H1 (cell line): ENCODE data around the gene TNFAIP2. TPM values are rescaled to one million over a fixed set of nuclear protein-coding genes. Genes with fewer than 3 reads are reported as not detected.

Experiments used
- CTCF ChIA-PET: fragments of 300-600 bp; sonication (Branson Sonifier 250); formaldehyde crosslinking; loops from one replicate; lab custom pipeline; 2021; ENCODE audit not compliant: partially characterized antibody; lab: Charles Lee
- POLR2A ChIA-PET: fragments of 300-600 bp; sonication (Branson Sonifier 250); formaldehyde crosslinking; loops from one replicate; lab custom pipeline; 2021; ENCODE audit warnings: inconsistent platforms; ENCODE audit not compliant: partially characterized antibody; lab: Charles Lee
- DNase-seq, 2 experiments: peaks; one replicate each; pipeline versions ENCODE4 v3.0.0 to v3.0.0-alpha.2; 2010 to 2022; ENCODE audit warnings: low spot score in 2 of 2, low read depth in 1 of 2, mixed read lengths in 1 of 2
- FAIRE-seq: peaks from 2 replicates; lab custom pipeline; 2011; peaks lifted over from hg19 to GRCh38; lab: Jason Lieb, UNC
- H2AFZ ChIP-seq: 2 replicates; pipeline ENCODE4 v1.8.1; 2012; ENCODE audit warnings: low read length, inconsistent platforms
- H2AK5ac ChIP-seq: 2 replicates; pipeline ENCODE4 v1.6.1; 2013; ENCODE audit warnings: low read depth, low read length
- H2BK120ac ChIP-seq: replicated peaks from 2 replicates; pipeline ENCODE3; 2013; ENCODE audit warnings: low read depth, low read length, inconsistent platforms
- H2BK12ac ChIP-seq: 2 replicates; pipeline ENCODE4 v1.6.1; 2013; ENCODE audit warnings: low read depth, low read length
- H2BK15ac ChIP-seq: 2 replicates; pipeline ENCODE4 v1.6.1; 2013; ENCODE audit warnings: low read length
- H2BK20ac ChIP-seq: 2 replicates; pipeline ENCODE4 v1.6.1; 2013; ENCODE audit warnings: low read length
- H2BK5ac ChIP-seq: 2 replicates; pipeline ENCODE4 v1.6.1; 2013; ENCODE audit warnings: low read depth, low read length
- H3K14ac ChIP-seq: 2 replicates; pipeline ENCODE4 v1.6.1; 2013; ENCODE audit warnings: inconsistent platforms; ENCODE audit not compliant: insufficient read length
- H3K18ac ChIP-seq: 2 replicates; pipeline ENCODE4 v1.6.1; 2013; ENCODE audit warnings: low read length; ENCODE audit errors: extremely low read depth
- H3K23ac ChIP-seq: 2 replicates; pipeline ENCODE4 v1.6.1; 2013; ENCODE audit warnings: inconsistent platforms; ENCODE audit not compliant: insufficient read length
- H3K23me2 ChIP-seq: 2 replicates; pipeline ENCODE4 v1.6.1; 2013; ENCODE audit warnings: low read depth, low read length
- H3K27ac ChIP-seq: 2 replicates; pipeline ENCODE4 v1.6.1; 2011; ENCODE audit warnings: low read depth, low read length, inconsistent platforms
- H3K27me3 ChIP-seq, 4 experiments: replicated peaks in 1 of 4; 1 replicate in 1 of 4; 2 replicates in 3 of 4; pipeline versions ENCODE4 v1.6.1 to v1.8.1; 2011 to 2013; ENCODE audit warnings: low read length in 3 of 4, mild to moderate bottlenecking in 3 of 4, inconsistent platforms in 2 of 4, mixed read lengths in 2 of 4, moderate library complexity in 1 of 4; ENCODE audit not compliant: control insufficient read depth in 3 of 4, insufficient read depth in 3 of 4; ENCODE audit errors: extremely low read depth in 1 of 4
- H3K36me3 ChIP-seq, 4 experiments: 2 replicates each; pipeline versions ENCODE4 v1.6.1 to v1.8.1; 2011 to 2013; ENCODE audit warnings: mild to moderate bottlenecking in 4 of 4, low read length in 3 of 4, moderate library complexity in 2 of 4, control low read depth in 1 of 4, inconsistent platforms in 1 of 4; ENCODE audit not compliant: insufficient read depth in 4 of 4, control insufficient read depth in 2 of 4
- H3K4ac ChIP-seq: replicated peaks from 2 replicates; pipeline ENCODE3; 2013; ENCODE audit warnings: low read length, low read depth, mixed read lengths, inconsistent platforms; ENCODE audit not compliant: insufficient read length
- H3K4me1 ChIP-seq, 4 experiments: replicated peaks in 1 of 4; 1 replicate in 1 of 4; 2 replicates in 3 of 4; pipeline versions ENCODE4 v1.6.1 to v1.8.1; 2011 to 2013; ENCODE audit warnings: low read length in 3 of 4, inconsistent platforms in 2 of 4, mixed read lengths in 1 of 4; ENCODE audit not compliant: insufficient read depth in 4 of 4, control insufficient read depth in 3 of 4
- H3K4me2 ChIP-seq, 2 experiments: 2 replicates each; pipeline versions ENCODE4 v1.6.1 to v1.8.1; 2011 to 2013; ENCODE audit warnings: low read depth in 2 of 2, low read length in 2 of 2, control low read depth in 1 of 2, inconsistent platforms in 1 of 2, mild to moderate bottlenecking in 1 of 2; ENCODE audit not compliant: insufficient read depth in 1 of 2
- H3K4me3 ChIP-seq, 4 experiments: fragments of 200-600, 300-600 bp in 1 of 4; sonication (generic), shearing (Covaris generic), sonication (Bioruptor Twin) in 1 of 4; 2 replicates each; pipeline versions ENCODE4 v1.5.1 to v1.8.1; 2011 to 2016; ENCODE audit warnings: low read length in 4 of 4, low read depth in 3 of 4, control low read depth in 2 of 4, inconsistent platforms in 2 of 4, mild to moderate bottlenecking in 2 of 4, mixed read lengths in 1 of 4, moderate library complexity in 1 of 4; ENCODE audit not compliant: insufficient read depth in 2 of 4; ENCODE audit errors: extremely low read depth in 1 of 4
- H3K56ac ChIP-seq: replicated peaks from 2 replicates; pipeline ENCODE3; 2013; ENCODE audit warnings: low read depth, mild to moderate bottlenecking, mixed read lengths, low read length, inconsistent platforms; ENCODE audit not compliant: insufficient read length
- H3K79me1 ChIP-seq: 2 replicates; pipeline ENCODE4 v1.6.1; 2013; ENCODE audit warnings: low read depth, low read length, control low read depth
- H3K79me2 ChIP-seq, 2 experiments: 2 replicates each; pipeline versions ENCODE4 v1.6.1 to v1.8.1; 2012 to 2013; ENCODE audit warnings: low read length in 2 of 2, mild to moderate bottlenecking in 2 of 2, inconsistent platforms in 1 of 2; ENCODE audit not compliant: insufficient read depth in 2 of 2, control insufficient read depth in 1 of 2
- H3K9ac ChIP-seq, 4 experiments: replicated peaks in 1 of 4; 1 replicate in 1 of 4; 2 replicates in 3 of 4; pipeline versions ENCODE4 v1.6.1 to v1.8.1; 2011 to 2013; ENCODE audit warnings: low read depth in 3 of 4, low read length in 3 of 4, control low read depth in 2 of 4, mild to moderate bottlenecking in 2 of 4, moderate library complexity in 2 of 4, inconsistent platforms in 1 of 4; ENCODE audit errors: extremely low read depth in 1 of 4
- H3K9me3 ChIP-seq, 2 experiments: 2 replicates each; pipeline versions ENCODE4 v1.6.1 to v1.8.1; 2012 to 2013; ENCODE audit warnings: mild to moderate bottlenecking in 2 of 2, moderate library complexity in 2 of 2, control low read depth in 1 of 2, inconsistent platforms in 1 of 2, low read depth in 1 of 2, low read length in 1 of 2, mixed read lengths in 1 of 2; ENCODE audit not compliant: insufficient read depth in 2 of 2
- H4K20me1 ChIP-seq, 2 experiments: replicated peaks in 1 of 2; 2 replicates each; pipeline versions ENCODE3 to v1.8.1; 2011 to 2013; ENCODE audit warnings: inconsistent platforms in 2 of 2, low read length in 2 of 2, mild to moderate bottlenecking in 1 of 2; ENCODE audit not compliant: insufficient read depth in 2 of 2, control insufficient read depth in 1 of 2
- H4K5ac ChIP-seq: 2 replicates; pipeline ENCODE4 v1.6.1; 2013; ENCODE audit warnings: low read length, low read depth, mixed read lengths, inconsistent platforms; ENCODE audit not compliant: insufficient read length
- H4K8ac ChIP-seq: 2 replicates; pipeline ENCODE4 v1.8.0; 2013; ENCODE audit warnings: mild to moderate bottlenecking, moderate library complexity, low read length, inconsistent platforms; ENCODE audit not compliant: insufficient read depth; ENCODE audit errors: extremely low read depth
- H4K91ac ChIP-seq: replicated peaks from 2 replicates; pipeline ENCODE3; 2013; ENCODE audit warnings: low read length, mixed read lengths, inconsistent platforms; ENCODE audit not compliant: insufficient read length
- CTBP2 ChIP-seq: IDR thresholded peaks from 2 replicates; pipeline ENCODE4 v1.7.0; 2011; ENCODE audit warnings: borderline replicate concordance, mild to moderate bottlenecking, moderate library complexity, mixed read lengths, low read length; ENCODE audit not compliant: insufficient read depth, insufficient read length
- E2F6 ChIP-seq: IDR thresholded peaks from 2 replicates; pipeline ENCODE4 v1.6.1; 2012; ENCODE audit warnings: inconsistent platforms
- JUN ChIP-seq: IDR thresholded peaks from 2 replicates; pipeline ENCODE4 v1.6.1; 2011; ENCODE audit warnings: low read depth, mild to moderate bottlenecking, improper control_type of control experiment, low read length
- KDM5A ChIP-seq: fragments of 200-600 bp; IDR thresholded peaks from 2 replicates; pipeline ENCODE4 v1.7.1; 2012; ENCODE audit warnings: mild to moderate bottlenecking, low read length, inconsistent platforms, mixed read lengths
- MAFK ChIP-seq: IDR thresholded peaks from 2 replicates; pipeline ENCODE4 v1.6.1; 2012; ENCODE audit warnings: low read depth, mild to moderate bottlenecking, improper control_type of control experiment, low read length
- POLR2AphosphoS5 ChIP-seq: IDR thresholded peaks from 2 replicates; pipeline ENCODE4 v1.6.1; 2011; ENCODE audit warnings: low read depth, low read length
- SP4 ChIP-seq: IDR thresholded peaks from 2 replicates; pipeline ENCODE4 v1.6.1; 2012; ENCODE audit warnings: low read length, inconsistent platforms
- ZNF274 ChIP-seq: IDR thresholded peaks from 2 replicates; pipeline ENCODE4 v1.7.0; 2012; ENCODE audit warnings: low read length, borderline replicate concordance; ENCODE audit errors: extremely low read depth
- WGBS, 2 experiments: shearing (Covaris generic) in 1 of 2; methylation state at CpG; one replicate each; pipeline versions ENCODE4 v1.1.6 to v1.1.7; 2013 to 2015; ENCODE audit warnings: low lambda C conversion rate in 2 of 2, mixed read lengths in 2 of 2, inconsistent platforms in 1 of 2, low coverage in 1 of 2, missing lambda C conversion rate in 1 of 2; ENCODE audit not compliant: insufficient replicate concordance in 2 of 2, insufficient coverage in 1 of 2, insufficient read length in 1 of 2; ENCODE audit errors: extremely low coverage in 1 of 2, missing lambda C conversion rate in 1 of 2; 5-methylcytosine and 5-hydroxymethylcytosine counted together
- polyA plus RNA-seq, 7 experiments: library from polyadenylated mRNA; depleted of rRNA in 3 of 7; stranded (reverse) in 5 of 7; unstranded in 2 of 7; fragments of >200 nt in 5 of 7; fragments of 200-250 nt in 2 of 7; gene quantifications; 1 replicate in 5 of 7; 2 replicates in 1 of 7; 4 replicates in 1 of 7; pipeline versions ENCODE4 v1.2.1 to v1.2.3, GENCODE V29; 2011 to 2013; ENCODE audit warnings: missing spikeins in 2 of 7, mixed read lengths in 2 of 7
- total RNA-seq: library from RNA; stranded (reverse); fragmentation: NEBNext Ultra II Directional; extraction: Animal tissue kit (Norgen Biotek cat#: 25700); gene quantifications from 2 replicates; pipeline ENCODE4 v1.2.1, GENCODE V29; 2021
- TF ChIP-seq, protein P1 (sequence below): IDR thresholded peaks from 2 replicates; pipeline ENCODE4 v1.6.1; 2011; ENCODE audit warnings: low read depth, mild to moderate bottlenecking, low read length; ENCODE audit not compliant: insufficient read depth

The TNFAIP2 gene
- total and polyA plus RNA-seq, 2 of the 8 experiments (the other 6 are each of a cell fraction or from before 2014, with no cell fraction given), result 28.3 to 34.5 TPM

DNA sequence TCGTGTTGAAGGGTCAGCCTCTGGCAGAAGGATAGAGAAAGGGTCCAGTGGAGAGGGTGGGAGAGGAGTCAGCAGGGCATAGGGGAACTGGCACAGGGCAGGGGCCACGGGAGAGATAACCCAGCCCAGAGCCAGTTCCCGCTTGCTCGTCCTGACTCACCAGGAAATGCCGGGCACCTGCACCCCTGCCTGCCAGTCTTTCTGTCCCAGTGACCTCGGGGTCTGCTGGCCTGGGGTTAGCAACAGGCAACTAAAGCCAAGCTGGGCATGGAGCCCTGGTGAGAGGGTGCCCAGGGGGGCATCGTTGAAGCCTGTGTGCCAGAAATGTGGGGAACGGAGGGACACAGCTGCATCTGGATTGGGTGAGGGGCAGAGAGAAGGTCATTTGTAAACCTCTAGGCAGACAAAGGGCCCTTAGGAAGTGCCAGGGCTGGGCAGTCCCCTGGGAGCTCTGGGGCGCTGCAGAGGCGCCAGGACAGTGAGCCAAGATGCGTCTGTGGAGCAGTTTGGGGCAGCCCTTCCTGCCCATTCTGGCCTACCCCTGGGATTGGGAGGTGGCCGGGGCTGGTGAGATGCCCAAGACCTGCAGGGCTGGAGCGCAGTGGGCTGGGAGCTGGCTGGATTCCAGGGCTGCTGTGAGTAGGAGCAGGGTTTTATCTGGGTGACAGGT lies 5.5 kb downstream of the TNFAIP2 start:
- no peak for FAIRE-seq
- H3K4ac ChIP-seq, result no peak overlapping the region
- TF ChIP-seq, protein P1, sequence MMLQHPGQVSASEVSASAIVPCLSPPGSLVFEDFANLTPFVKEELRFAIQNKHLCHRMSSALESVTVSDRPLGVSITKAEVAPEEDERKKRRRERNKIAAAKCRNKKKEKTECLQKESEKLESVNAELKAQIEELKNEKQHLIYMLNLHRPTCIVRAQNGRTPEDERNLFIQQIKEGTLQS, result no peak
- TF ChIP-seq E2F6, result no peak
- TF ChIP-seq SP4, result no peak
- TF ChIP-seq POLR2AphosphoS5, result no peak
- no peak for TF ChIP-seq JUN
- no peak for TF ChIP-seq ZNF274
- no peak for TF ChIP-seq MAFK
- TF ChIP-seq KDM5A, result no peak
- no peak for TF ChIP-seq CTBP2

More for the DNA sequence above, 5.5 kb downstream of the TNFAIP2 start:
- Histone ChIP-seq H2BK12ac (no peak overlapping the region), H4K8ac (no peak overlapping the region), H3K79me2 (no peaks in the 10 kb centered on the region), H3K9me3 (no peaks in the 10 kb centered on the region), H3K27me3 (peaks cover 0 to 37% (median 33%) of the 10 kb centered on the region in 4 experiments; a peak in 6 of 7 replicates), H2BK15ac (no peak overlapping the region), H3K18ac (no peak overlapping the region), H4K5ac (no peak overlapping the region), H3K79me1 (no peaks in the 10 kb centered on the region), H3K4me3 (no peak overlapping the region), H2BK20ac (no peak overlapping the region), H2AFZ (no peak overlapping the region), H2BK120ac (no peak overlapping the region), H3K9ac (no peak overlapping the region), H3K4me1 (peaks cover 0 to 20% (median 12%) of the 10 kb centered on the region in 4 experiments; a peak in 5 of 7 replicates), H3K56ac (no peak overlapping the region), H3K4me2 (no peak overlapping the region), H3K27ac (no peak overlapping the region), H3K23me2 (peaks cover 2% of the 10 kb centered on the region; the same call in 1 of the 2 replicates), H2BK5ac (no peak overlapping the region), H2AK5ac (no peak overlapping the region), H3K14ac (no peak overlapping the region), H4K91ac (no peak overlapping the region), H4K20me1 (peaks cover 6 to 15% of the 10 kb centered on the region in 2 experiments), H3K36me3 (peaks cover 2 to 13% (median 7%) of the 10 kb centered on the region in 4 experiments; a peak in 6 of 8 replicates), H3K23ac (no peak overlapping the region)
- CTCF ChIA-PET, result interaction anchor here (0.9 to 18.4 kb wide), 7 partner anchors 14 to 170 kb away, joined by 3 to 276 read pairs (median 7); no protein-coding TSS in a partner anchor
- DNase-seq, result no peak
- POLR2A ChIA-PET, result interaction anchor here (0.9 to 4.6 kb wide), 3 partner anchors 9 to 205 kb away, joined by 5 to 26 read pairs (median 5); partner anchors contain the start of genes EIF5 and EXOC3L4
- 88% methylated on average over 12 of the region's 13 CpGs; no CpG with 5 or more reads in 1 of the 2 experiments for WGBS, 2 experiments
